Measurements from ENCODE around the gene DUOXA2. TPM values are rescaled to one million over a fixed set of nuclear protein-coding genes. Genes with fewer than 3 reads are reported as not detected.

DUOXA2 gene
- polyA plus RNA-seq, 1 donor from 2014 or later = not detected

DNA sequence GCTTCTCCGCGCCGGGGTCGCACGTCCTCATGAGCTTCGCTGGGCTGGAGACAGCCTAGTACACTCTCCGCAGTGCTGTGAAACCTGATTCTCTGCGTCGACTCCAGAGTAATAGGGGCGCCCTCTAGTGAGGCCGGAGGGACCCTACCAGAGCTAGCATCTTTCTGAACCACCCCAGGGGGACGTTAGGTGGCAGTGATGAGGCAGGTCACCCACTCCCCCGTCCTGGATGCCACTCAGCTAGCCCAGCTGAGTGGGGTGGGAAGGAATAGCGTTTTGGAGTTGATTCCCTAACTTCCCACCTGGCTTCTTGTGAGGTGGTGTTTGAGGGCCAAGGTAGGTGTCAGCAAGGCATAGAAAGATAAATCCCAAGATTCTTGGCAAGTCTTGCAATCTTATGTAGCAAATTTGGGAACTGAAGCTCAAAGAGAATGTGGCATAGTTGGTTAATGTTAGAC lies 4.0 kb downstream of the DUOXA2 start:
- Mint-ChIP-seq H3K27me3 (peaks cover 63% of the 10 kb centered on the region), H3K4me1 (peaks cover 19 to 28% (median 20%) of the 10 kb centered on the region in 3 donors), H3K4me3 (peak overlapping the region; percentile 26 to 85 (median 74)), H3K36me3 (no peaks in the 10 kb centered on the region), H3K27ac (peak overlapping the region in 1 of 3 donors; percentile 9), H3K9me3 (no peaks in the 10 kb centered on the region)

DNA sequence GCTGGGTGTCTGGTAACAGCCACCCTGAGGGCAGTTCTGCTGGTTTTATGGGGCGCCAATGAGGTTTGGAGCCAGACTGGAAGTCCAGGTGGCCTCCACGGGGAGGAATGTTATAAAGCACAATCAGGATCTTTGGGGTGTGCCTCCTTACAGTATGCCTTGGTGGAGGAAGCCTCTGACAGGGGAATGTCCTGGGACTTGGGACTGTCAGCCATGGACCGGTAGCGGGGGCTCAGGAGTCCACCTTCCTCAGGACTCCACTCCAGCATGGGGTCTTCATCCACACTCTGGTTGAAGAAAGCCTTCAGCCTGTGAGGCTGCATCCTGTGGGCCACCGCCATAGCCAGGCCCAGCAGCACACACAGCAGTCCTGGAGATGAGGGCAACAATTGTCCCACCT lies 4.9 kb downstream of the DUOXA2 start:
- Mint-ChIP-seq H3K4me1 (peaks cover 14 to 20% (median 17%) of the 10 kb centered on the region in 3 donors), H3K36me3 (no peaks in the 10 kb centered on the region), H3K9me3 (no peaks in the 10 kb centered on the region), H3K27me3 (peaks cover 54% of the 10 kb centered on the region), H3K27ac (no peak overlapping the region), H3K4me3 (no peak overlapping the region)

DNA sequence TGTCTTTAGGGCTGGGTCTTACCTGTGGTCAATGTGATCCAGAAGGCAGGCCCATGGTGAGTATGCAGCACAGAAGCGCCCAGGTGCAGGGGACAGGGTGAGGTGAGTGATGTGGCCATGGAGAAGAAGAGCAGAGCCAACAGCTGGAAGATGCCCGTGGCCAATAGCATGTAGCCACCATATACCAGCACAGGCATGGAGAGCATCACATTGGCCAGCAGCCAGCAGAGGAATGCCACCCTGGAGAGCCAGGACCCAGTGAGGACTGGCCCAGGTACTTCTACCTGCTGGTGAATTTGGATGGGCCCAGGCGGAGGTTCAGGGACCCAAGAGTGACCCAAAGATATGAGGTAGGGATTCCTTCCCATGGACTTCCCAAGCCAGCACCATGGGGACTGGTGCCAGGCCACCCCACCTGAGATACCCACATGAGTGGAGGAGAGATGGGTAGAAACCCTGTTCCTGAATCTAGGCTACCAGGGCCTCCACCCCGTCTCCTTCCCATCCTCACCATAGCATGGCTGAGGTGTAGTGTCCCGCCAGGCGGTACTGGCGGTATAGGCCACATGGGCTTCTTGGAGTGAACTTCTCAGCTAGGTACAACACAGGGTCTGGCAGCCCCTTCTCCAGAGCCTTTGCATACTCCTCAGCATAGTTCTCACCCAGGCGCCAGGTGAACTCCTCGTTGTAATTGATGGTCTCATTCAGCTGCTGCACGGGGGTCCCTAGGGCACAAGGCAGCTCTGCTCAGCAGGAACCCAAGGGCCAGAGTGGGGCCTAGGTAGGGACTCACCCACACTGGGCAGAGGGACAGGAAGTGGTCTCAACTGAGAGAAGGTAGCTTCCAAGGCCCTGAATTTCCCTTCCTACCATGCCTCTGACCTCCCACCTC lies 6.2 kb downstream of the DUOXA2 start:
- Mint-ChIP-seq H3K27ac (peak overlapping the region in 1 of 3 donors; percentile 43), H3K36me3 (no peaks in the 10 kb centered on the region), H3K4me3 (no peak overlapping the region), H3K4me1 (peaks cover 10 to 12% (median 12%) of the 10 kb centered on the region in 3 donors), H3K27me3 (peaks cover 44% of the 10 kb centered on the region), H3K9me3 (no peaks in the 10 kb centered on the region)

DNA sequence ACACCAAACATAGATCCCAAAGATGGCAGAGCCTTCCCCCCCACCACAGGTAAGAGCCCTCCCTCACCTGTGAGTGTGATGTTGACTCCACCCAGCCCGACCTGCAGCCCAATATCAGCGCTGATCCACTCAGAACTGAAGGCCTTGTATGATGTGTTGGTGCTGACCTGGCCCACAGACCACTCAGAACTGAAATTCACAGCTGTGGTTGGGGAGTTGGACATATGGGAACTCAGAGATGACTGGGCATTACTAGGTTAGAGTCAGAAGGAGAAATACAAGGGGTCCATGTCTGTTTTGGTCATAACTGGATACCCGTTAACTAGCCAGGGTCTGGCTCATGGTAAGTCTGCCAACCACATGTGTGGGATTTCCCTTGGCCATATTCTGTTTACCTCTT lies 6.9 kb downstream of the DUOXA2 start:
- H3K27ac Mint-ChIP-seq = no peak overlapping the region
- no peak overlapping the region for H3K4me3 Mint-ChIP-seq
- H3K27me3 Mint-ChIP-seq = peaks cover 43% of the 10 kb centered on the region
- no peaks in the 10 kb centered on the region for H3K9me3 Mint-ChIP-seq
- H3K4me1 Mint-ChIP-seq = peaks cover 10 to 12% (median 12%) of the 10 kb centered on the region in 3 donors
- no peaks in the 10 kb centered on the region for H3K36me3 Mint-ChIP-seq

DNA sequence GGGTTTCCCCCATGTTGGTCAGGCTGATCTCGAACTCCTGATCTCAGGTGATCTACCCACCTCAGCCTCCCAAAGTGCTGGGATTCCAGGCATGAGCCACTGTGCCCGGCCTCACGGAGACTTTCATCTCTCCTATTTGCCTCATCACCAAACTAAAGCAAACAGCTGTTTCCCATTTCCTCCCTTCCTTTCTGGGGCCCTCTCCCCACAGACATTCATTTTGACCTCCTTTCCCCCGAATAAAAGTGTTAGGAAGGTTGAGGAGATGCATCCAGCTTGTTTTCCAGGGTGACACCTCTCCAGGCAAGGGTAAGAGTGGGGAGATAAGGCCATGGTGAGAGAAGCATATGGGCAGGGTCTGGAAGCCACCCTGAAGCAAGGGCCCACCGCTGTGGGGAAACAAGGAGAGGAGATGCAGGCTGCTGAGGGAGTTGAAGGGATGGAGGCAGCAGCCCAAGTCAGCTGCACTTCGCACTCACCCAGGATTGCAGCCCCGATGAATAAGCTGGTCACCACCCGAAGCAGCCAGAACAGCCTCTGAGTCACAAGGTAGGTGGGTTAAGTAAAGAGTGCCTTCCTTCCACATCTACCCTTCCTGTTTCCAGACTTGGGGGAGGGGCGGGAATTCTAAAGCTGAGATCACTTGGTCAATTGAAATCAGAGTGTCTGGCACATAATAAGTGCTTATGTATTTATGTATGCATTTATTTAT lies 7.7 kb downstream of the DUOXA2 start:
- Mint-ChIP-seq H3K36me3 (no peaks in the 10 kb centered on the region), H3K4me1 (peaks cover 6 to 11% (median 7%) of the 10 kb centered on the region in 3 donors), H3K27me3 (peaks cover 36% of the 10 kb centered on the region), H3K4me3 (no peak overlapping the region), H3K27ac (no peak overlapping the region), H3K9me3 (no peaks in the 10 kb centered on the region)

DNA sequence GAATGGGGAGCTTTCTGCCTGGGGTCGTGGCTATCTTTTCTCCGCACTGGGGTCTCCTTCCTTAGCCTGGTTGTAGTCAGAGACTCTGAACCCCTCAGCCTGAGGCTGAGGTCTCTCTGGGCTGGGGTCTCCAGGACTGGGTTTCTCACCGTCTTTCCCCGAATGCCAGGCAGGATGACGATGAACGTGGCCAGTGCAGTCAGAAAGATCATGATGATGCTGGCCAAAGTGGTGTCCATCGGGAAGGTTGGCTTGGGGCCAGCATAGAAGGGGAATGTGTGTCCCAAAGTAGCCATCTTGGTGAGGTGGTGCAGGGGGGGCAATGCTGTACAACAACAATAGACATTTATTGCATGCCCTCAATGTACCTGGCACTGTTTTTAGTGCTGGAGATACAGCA lies 8.6 kb downstream of the DUOXA2 start:
- no peaks in the 10 kb centered on the region for H3K36me3 Mint-ChIP-seq
- H3K4me3 Mint-ChIP-seq = no peak overlapping the region
- H3K27me3 Mint-ChIP-seq = peaks cover 31% of the 10 kb centered on the region
- H3K27ac Mint-ChIP-seq = no peak overlapping the region
- peaks cover 2 to 6% (median 6%) of the 10 kb centered on the region in 3 donors for H3K4me1 Mint-ChIP-seq
- no peaks in the 10 kb centered on the region for H3K9me3 Mint-ChIP-seq

DNA sequence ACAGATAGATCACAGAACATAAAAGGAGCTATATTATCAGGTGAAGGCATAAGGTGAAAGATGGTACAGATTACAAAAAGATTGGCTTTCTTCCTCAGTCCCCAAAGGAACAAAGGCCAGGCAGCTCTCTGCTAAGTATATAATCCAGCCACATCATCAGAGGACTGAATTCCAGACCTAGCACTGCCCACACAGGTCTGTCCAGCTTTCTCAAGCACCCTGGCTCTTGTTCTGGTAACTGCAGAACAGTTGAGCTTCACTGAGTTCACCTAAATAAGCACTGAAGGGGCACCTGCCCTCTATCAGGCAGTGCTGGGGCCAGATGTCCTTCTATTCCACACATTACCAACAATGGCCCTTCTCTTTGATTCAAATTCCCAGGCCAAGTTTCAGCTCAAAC lies 9.3 kb downstream of the DUOXA2 start:
- no peak overlapping the region for H3K27ac Mint-ChIP-seq
- peaks cover under 1% of the 10 kb centered on the region for H3K36me3 Mint-ChIP-seq
- H3K27me3 Mint-ChIP-seq = peaks cover 29% of the 10 kb centered on the region
- H3K9me3 Mint-ChIP-seq = no peaks in the 10 kb centered on the region
- peaks cover 0 to 4% (median under 1%) of the 10 kb centered on the region in 3 donors for H3K4me1 Mint-ChIP-seq
- no peak overlapping the region for H3K4me3 Mint-ChIP-seq

DNA sequence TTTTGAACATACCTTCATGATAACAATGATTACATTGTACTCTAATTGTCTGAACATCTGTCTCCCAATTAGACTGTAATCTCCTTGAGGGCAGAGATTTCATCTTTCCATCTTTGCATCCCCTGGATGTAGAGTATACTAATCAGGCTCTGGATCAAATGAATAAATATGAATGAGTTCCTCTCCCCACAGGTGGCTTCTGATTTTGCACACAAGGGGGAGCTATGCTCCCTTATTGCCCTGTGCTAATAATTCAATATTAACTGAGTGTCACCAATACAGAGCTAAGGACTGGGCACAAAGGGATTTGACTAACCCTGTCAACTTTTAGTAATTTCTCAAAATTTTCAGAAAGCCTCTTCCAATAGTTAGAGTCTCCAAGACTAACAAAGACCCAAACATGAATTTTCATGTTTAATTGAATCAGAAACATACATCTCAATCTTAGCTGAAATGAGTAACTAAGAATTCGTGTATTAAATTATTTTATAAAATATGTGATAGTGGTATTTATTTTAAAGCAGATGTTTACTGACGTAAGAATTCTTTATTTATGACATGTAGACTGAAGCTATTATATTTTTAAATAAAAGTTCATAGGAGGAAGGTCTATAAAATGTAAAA lies 12.5 kb downstream of the DUOXA2 start:
- Mint-ChIP-seq H3K4me1 (peaks cover 2 to 5% (median 3%) of the 10 kb centered on the region in 3 donors), H3K4me3 (peak overlapping the region in 1 of 4 donors; percentile 24), H3K36me3 (peaks cover 1% of the 10 kb centered on the region), H3K27ac (no peak overlapping the region), H3K27me3 (peaks cover 40% of the 10 kb centered on the region), H3K9me3 (no peaks in the 10 kb centered on the region)

DNA sequence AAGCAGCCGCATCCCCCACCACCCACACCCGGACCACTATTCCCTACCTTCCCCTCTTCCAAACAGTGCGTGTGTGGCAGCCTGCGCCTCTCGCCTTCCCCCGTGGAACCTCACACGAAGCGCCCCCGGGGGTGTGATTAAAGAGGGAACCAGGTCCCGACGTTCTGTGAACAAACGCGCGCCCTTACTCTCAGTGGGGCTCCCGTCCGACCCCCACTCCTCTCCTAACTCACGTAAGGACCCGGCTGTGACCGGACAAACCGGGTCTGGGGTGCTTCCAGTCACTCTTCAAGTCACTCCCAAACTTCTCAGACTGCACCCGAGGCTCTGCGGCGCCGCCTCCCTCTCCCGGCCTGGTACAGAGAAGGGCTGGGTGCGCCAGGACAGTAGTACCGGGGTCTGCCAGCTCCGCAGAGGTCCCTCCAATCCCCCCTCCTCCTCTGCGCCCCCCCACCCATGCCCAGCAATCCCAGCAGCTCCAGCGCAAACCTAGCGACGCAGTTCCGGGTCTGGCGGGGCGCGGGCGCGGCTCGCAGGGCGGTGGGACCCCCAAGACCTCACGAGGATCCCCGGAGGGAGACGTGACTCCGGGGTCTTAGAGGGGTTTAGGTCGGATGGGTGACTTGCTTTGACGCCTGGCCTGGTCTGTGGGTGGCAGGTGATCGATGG lies 15.0 kb downstream of the DUOXA2 start:
- H3K4me3 Mint-ChIP-seq = peak overlapping the region in 3 of 4 donors; percentile 43 to 59 (median 44)
- H3K9me3 Mint-ChIP-seq = no peaks in the 10 kb centered on the region
- peaks cover 1% of the 10 kb centered on the region for H3K36me3 Mint-ChIP-seq
- peaks cover 42% of the 10 kb centered on the region for H3K27me3 Mint-ChIP-seq
- no peak overlapping the region for H3K27ac Mint-ChIP-seq
- H3K4me1 Mint-ChIP-seq = peaks cover 2 to 5% (median 3%) of the 10 kb centered on the region in 3 donors

DNA sequence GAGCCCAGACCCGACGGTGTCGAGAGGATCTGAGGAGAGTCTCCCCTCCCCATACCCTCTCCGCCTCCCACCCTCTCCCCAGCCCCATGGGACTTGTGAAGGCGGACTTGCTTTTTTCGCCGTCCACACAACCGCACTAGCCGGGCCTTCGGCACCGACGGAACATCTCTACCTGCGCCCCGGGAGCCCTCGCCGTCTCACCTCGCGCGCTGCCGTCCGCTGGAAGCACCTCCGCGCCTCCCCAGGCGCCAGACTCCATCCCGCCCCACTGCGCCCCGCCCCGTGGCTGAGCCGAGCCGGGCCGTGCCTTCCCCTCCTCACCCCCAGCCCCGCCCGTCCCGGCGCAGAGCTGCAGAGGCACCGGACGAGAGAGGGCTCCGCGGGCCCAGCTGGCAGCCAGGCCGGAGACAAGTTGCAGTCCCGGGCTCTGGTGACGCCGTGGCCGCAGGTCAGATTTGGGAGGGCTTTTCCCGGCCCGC lies 15.6 kb downstream of the DUOXA2 start, which contains the start of the genes DUOX1 and DUOXA1:
Gene DUOX1 (plus strand): TSS at position 344 of the 479 bp plus-strand sequence. CDS start 1,973 bp downstream, outside the sequence.
Gene DUOXA1 (minus strand): TSS at position 229 of the 479 bp plus-strand sequence. CDS start 6,865 bp downstream, outside the sequence.
- H3K27ac Mint-ChIP-seq = peak within 1 kb of the TSS in 1 of 3 donors; percentile 31
- peak within 1 kb of the TSS; percentile 43 to 63 (median 52) for H3K4me3 Mint-ChIP-seq
- peaks cover 1% of the 10 kb centered on the region for H3K36me3 Mint-ChIP-seq
- H3K4me1 Mint-ChIP-seq = peaks cover 2 to 5% (median 4%) of the 10 kb centered on the region in 3 donors
- H3K27me3 Mint-ChIP-seq = peaks cover 45% of the 10 kb centered on the region
- H3K9me3 Mint-ChIP-seq = no peaks in the 10 kb centered on the region

DNA sequence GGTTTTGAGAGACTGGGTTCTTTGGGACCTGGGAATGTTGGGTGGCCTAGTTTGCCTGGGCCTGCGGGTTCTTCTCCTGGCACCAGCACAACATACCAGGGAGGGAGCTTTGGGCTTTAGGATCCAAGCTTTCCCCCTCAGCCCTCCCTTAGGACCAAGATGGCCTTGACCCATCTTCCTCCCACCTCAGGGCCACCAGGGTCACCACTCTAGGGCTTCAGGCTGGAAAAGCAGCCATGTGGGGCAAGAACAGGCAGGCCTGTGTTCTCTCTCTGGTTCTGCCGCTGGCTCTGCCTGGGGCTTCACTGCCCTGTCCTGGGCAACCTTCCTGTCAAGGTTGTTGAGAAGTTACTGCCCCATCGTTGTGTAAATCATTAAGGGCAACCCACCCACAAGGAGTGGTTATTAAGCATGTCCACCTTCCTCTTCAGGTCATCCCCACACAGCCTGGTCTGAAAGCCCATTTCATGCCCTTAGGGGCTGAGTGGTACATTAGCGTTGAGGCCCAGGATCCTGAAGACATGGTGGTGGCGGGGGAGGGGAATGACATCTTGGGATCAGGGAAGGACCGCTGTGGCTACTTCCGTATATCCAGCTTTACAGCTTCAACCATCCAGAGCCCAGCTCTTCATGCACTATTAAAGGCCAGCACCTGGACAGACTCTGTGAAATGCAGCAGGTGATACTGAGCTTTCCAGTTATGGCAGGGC lies 16.3 kb downstream of the DUOXA2 start:
- H3K9me3 Mint-ChIP-seq = no peaks in the 10 kb centered on the region
- peak overlapping the region in 1 of 3 donors; percentile 31 for H3K27ac Mint-ChIP-seq
- H3K36me3 Mint-ChIP-seq = peaks cover 1% of the 10 kb centered on the region
- peaks cover 2 to 8% (median 7%) of the 10 kb centered on the region in 3 donors for H3K4me1 Mint-ChIP-seq
- H3K27me3 Mint-ChIP-seq = peaks cover 47% of the 10 kb centered on the region
- H3K4me3 Mint-ChIP-seq = peak overlapping the region in 3 of 4 donors; percentile 9 to 63 (median 39)

DNA sequence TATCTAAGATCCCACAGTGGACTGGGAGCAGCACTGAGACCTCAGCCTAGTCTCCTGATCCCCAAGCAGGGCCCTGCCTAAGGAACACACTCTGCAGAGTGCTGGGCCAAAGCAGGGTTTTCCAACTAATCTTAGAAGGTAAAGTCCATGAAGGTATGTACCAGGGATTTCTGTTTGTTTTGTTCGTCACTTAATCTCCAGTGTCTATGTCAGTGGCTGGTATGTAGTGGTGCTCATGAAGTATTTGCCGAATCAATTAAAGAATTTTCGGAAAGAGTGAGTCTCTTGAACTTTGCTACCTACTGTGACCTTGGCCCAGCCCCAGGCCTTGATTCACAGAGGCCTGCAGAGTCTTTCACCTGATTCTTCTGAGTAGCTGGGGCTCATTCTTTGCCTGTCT lies 17.4 kb downstream of the DUOXA2 start:
- Mint-ChIP-seq H3K27me3 (peaks cover 50% of the 10 kb centered on the region), H3K36me3 (peaks cover 1% of the 10 kb centered on the region), H3K4me1 (peaks cover 4 to 9% (median 8%) of the 10 kb centered on the region in 3 donors), H3K9me3 (no peaks in the 10 kb centered on the region), H3K4me3 (no peak overlapping the region), H3K27ac (no peak overlapping the region)

DNA sequence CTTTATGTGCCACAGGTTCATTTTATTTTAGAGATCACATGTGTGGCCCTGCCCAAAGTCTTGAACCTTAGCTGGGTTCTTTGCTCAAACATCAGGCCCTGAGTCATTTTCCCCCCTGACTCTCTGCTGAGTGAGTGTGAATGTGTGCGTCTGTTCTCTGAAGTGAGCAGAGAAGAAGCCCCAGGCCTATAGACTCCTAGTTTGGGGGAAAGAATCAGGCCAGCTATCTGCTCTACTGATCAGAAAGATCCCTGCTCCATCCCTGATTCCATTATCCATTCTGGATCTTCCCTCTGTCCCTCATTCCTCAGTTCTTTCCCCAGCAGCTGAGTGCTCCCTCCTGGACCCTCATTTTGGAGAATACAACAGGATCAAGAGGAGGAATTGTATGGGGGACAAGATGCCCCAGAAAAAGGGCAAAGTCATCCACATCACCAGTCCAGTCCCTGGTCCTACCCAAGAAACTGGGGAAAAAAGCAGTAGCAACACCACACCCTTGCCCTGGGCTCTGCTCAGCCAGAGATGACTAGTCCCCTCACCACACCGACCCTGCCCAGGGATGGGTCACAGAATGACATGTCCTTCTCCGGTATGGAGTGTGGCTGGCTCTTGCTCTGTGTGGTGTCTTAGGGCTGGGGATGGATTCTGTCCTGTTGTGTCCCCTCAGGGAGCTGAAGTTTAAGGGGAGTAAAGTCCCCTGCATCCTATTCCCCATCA lies 18.9 kb downstream of the DUOXA2 start:
- peaks cover 48% of the 10 kb centered on the region for H3K27me3 Mint-ChIP-seq
- peaks cover 3% of the 10 kb centered on the region for H3K36me3 Mint-ChIP-seq
- H3K4me3 Mint-ChIP-seq = no peak overlapping the region
- H3K27ac Mint-ChIP-seq = no peak overlapping the region
- peaks cover 4 to 9% (median 8%) of the 10 kb centered on the region in 3 donors for H3K4me1 Mint-ChIP-seq
- no peaks in the 10 kb centered on the region for H3K9me3 Mint-ChIP-seq
